T-cell (primary cell): ENCODE results near the gene BCL2. TPM values are rescaled to one million over a fixed set of nuclear protein-coding genes. Genes with fewer than 3 reads are reported as not detected.

Source experiments
- ATAC-seq, 4 experiments: fragments of 200-7000 bp in 3 of 4; fragments of 150-1000 bp in 1 of 4; cut with Tn5 transposase; replicated peaks in 1 of 4; 1 replicate in 3 of 4; 2 replicates in 1 of 4; pipeline ENCODE4 v1.10.0; 2021; ENCODE audit warnings: moderate library complexity in 3 of 4, mild to moderate bottlenecking in 2 of 4, moderate number of reproducible peaks in 1 of 4
- CTCF ChIA-PET, 2 donors: fragments of 300-600 bp; sonication (Branson Sonifier 250); formaldehyde crosslinking; loops; one replicate each; lab custom pipeline; 2022; ENCODE audit warnings: antibody characterized with exemption in 2 of 2; lab: Charles Lee
- POLR2A ChIA-PET, 2 donors: fragments of 300-600 bp; sonication (Branson Sonifier 250); formaldehyde crosslinking; loops; one replicate each; lab custom pipeline; 2022; ENCODE audit warnings: antibody characterized with exemption in 2 of 2; lab: Charles Lee
- DNase-seq, 35 experiments: peaks; one replicate each; pipeline versions ENCODE4 v3.0.0 to v3.0.0-alpha.2; 2013 to 2023
- H3K27ac ChIP-seq: one replicate; pipeline ENCODE4 v1.5.1; 2013; ENCODE audit warnings: low read length
- H3K27me3 ChIP-seq, 2 experiments: replicated peaks in 1 of 2; 1 replicate in 1 of 2; 2 replicates in 1 of 2; pipeline versions ENCODE4 v1.6.1 to v1.7.0; 2013; ENCODE audit warnings: low read length in 1 of 2, mixed read lengths in 1 of 2; ENCODE audit not compliant: control insufficient read depth in 2 of 2, insufficient read depth in 2 of 2; ENCODE audit errors: extremely low read depth in 1 of 2
- H3K36me3 ChIP-seq, 2 donors: 1 replicate in 1 of 2; 2 replicates in 1 of 2; pipeline versions ENCODE4 v1.6.1 to v1.7.0; 2013; ENCODE audit warnings: low read length in 1 of 2; ENCODE audit not compliant: control insufficient read depth in 2 of 2, insufficient read depth in 1 of 2; ENCODE audit errors: extremely low read depth in 1 of 2
- H3K4me1 ChIP-seq, 2 experiments: 1 replicate in 1 of 2; 2 replicates in 1 of 2; pipeline versions ENCODE4 v1.6.1 to v1.7.0; 2013; ENCODE audit warnings: low read length in 2 of 2, mixed read lengths in 1 of 2; ENCODE audit not compliant: insufficient read depth in 2 of 2, control insufficient read depth in 1 of 2; ENCODE audit errors: extremely low read depth in 1 of 2
- H3K4me3 ChIP-seq, 2 donors: 1 replicate in 1 of 2; 2 replicates in 1 of 2; pipeline versions ENCODE4 v1.5.1 to v1.7.0; 2013; ENCODE audit warnings: mild to moderate bottlenecking in 2 of 2, low read length in 1 of 2, moderate library complexity in 1 of 2; ENCODE audit not compliant: control insufficient read depth in 1 of 2; ENCODE audit errors: extremely low read depth in 1 of 2
- H3K9me3 ChIP-seq: 2 replicates; pipeline ENCODE4 v1.7.0; 2013
- H3K27ac Mint-ChIP-seq, 2 donors: one replicate each; pipeline ENCODE4 v1.8.0; 2020 to 2021; ENCODE audit warnings: mild to moderate bottlenecking in 2 of 2, mixed read lengths in 2 of 2
- H3K27me3 Mint-ChIP-seq, 2 donors: one replicate each; pipeline ENCODE4 v1.8.0; 2021 to 2022; ENCODE audit warnings: mixed read lengths in 2 of 2
- H3K36me3 Mint-ChIP-seq: one replicate; pipeline ENCODE4 v1.8.0; 2021; ENCODE audit warnings: mixed read lengths
- H3K4me1 Mint-ChIP-seq, 3 donors: one replicate each; pipeline ENCODE4 v1.8.0; 2020 to 2022; ENCODE audit warnings: mixed read lengths in 3 of 3, mild to moderate bottlenecking in 1 of 3
- H3K4me3 Mint-ChIP-seq, 3 donors: one replicate each; pipeline ENCODE4 v1.8.0; 2020 to 2022; ENCODE audit warnings: mild to moderate bottlenecking in 3 of 3, mixed read lengths in 3 of 3, moderate library complexity in 3 of 3
- H3K9me3 Mint-ChIP-seq, 3 donors: one replicate each; pipeline ENCODE4 v1.8.0; 2020 to 2022; ENCODE audit warnings: mixed read lengths in 3 of 3
- WGBS: methylation state at CpG from one replicate; pipeline ENCODE4 v1.1.5; 2013; ENCODE audit warnings: missing lambda C conversion rate; ENCODE audit not compliant: insufficient coverage; 5-methylcytosine and 5-hydroxymethylcytosine counted together
- total RNA-seq, 35 experiments: library from RNA in 6 of 35; stranded (reverse) in 6 of 35; fragments of 120-200 nt in 1 of 35; gene quantifications; one replicate each; pipeline versions ENCODE4 v1.2.1 to v1.2.4 and lab custom pipeline; 2013 to 2026

The BCL2 gene
- total RNA-seq, 5 donors from 2014 or later (not counting 1 experiment from before 2014, with no cell fraction given) = 113 to 201 (median 123) TPM

GRCh38 chr18:63302636-63303405 is 16.7 kb downstream of the BCL2 start:
- Mint-ChIP-seq H3K9me3 (no peaks in the 10 kb centered on the region), H3K27ac (peak overlapping the region; percentile 94 to 97), H3K4me3 (peak overlapping the region; percentile 35 to 60 (median 43)), H3K4me1 (peaks cover 93 to 97% (median 96%) of the 10 kb centered on the region in 3 donors), H3K36me3 (peaks cover 41% of the 10 kb centered on the region), H3K27me3 (no peaks in the 10 kb centered on the region)
- Histone ChIP-seq H3K9me3 (no peaks in the 10 kb centered on the region), H3K27me3 (no peaks in the 10 kb centered on the region), H3K4me1 (peaks cover 33 to 60% of the 10 kb centered on the region in 2 experiments), H3K27ac (peak overlapping the region; percentile 8), H3K4me3 (no peak overlapping the region), H3K36me3 (peaks cover 0 to 21% of the 10 kb centered on the region in 2 donors)
- ChIA-PET POLR2A (interaction anchor here in 1 of 2 donors (0.6 kb wide), 1 partner anchor 1128 kb away, joined by 3 read pairs; no protein-coding TSS in a partner anchor), CTCF (interaction anchor here in 1 of 2 donors (0.9 to 1.6 kb wide), 2 partner anchors 9 to 15 kb away, joined by 3 to 13 read pairs; no protein-coding TSS in a partner anchor)
- WGBS = no CpG with 5 or more reads among the region's 5 CpGs
- DNase-seq = no peak
- no peak for ATAC-seq

DNA sequence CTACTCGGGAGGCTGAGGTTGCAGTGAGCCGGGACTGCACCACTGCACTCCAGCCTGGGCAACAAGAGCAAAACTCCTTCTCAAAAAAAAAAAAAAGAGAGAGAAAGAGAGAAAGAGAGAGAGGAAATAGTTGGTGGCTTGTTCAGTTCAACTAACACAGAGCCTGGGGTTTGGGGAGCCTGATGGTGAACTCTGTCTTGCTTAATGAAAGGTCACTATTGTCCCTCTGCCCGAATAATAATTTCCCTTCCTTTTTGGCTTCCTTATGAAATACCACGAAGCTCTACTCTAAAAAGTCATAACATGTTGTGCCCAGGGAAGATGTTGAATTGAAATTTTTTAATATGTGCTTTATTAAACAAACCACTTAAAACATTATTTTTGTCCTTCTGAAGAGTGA is 17.3 kb downstream of the BCL2 start:
- no peak for ATAC-seq
- no peaks in the 10 kb centered on the region for H3K27me3 Mint-ChIP-seq
- Histone ChIP-seq H3K4me1 (peaks cover 31 to 62% of the 10 kb centered on the region in 2 experiments), H3K9me3 (no peaks in the 10 kb centered on the region), H3K4me3 (no peak overlapping the region), H3K27me3 (no peaks in the 10 kb centered on the region), H3K27ac (peak overlapping the region; percentile 8), H3K36me3 (peaks cover 0 to 21% of the 10 kb centered on the region in 2 donors)
- CTCF ChIA-PET = interaction anchor here (0.5 to 2.5 kb wide), 7 partner anchors 9 to 170 kb away, joined by 3 to 13 read pairs (median 4); no protein-coding TSS in a partner anchor
- no peak for DNase-seq
- no CpG with 5 or more reads among the region's 4 CpGs for WGBS
- peaks cover 47% of the 10 kb centered on the region for H3K36me3 Mint-ChIP-seq
- POLR2A ChIA-PET = interaction anchor here in 1 of 2 donors (0.6 kb wide), 1 partner anchor 1127 kb away, joined by 3 read pairs; no protein-coding TSS in a partner anchor
- no peaks in the 10 kb centered on the region for H3K9me3 Mint-ChIP-seq
- peak overlapping the region; percentile 94 to 97 for H3K27ac Mint-ChIP-seq
- peak overlapping the region in 2 of 3 donors; percentile 43 to 60 for H3K4me3 Mint-ChIP-seq
- H3K4me1 Mint-ChIP-seq = peaks cover 90 to 93% (median 90%) of the 10 kb centered on the region in 3 donors

DNA sequence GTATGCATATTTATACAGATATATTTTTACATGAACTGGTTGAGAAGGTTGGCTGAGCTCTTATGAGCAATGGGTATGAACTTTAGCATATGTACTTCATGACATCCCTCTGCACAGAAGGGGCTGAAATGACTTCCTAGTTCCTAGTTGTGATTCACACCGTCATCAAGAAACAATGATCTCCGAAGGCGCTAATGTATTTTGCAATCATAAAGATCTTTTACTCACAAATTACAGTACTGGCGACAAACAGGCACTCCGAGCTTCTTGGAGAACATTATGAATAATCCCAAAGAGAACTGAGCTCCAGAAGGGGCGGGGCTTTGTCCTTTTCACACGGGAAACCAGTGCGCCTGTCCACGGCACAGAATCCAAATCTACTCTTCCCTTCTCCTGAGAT is 18.1 kb downstream of the BCL2 start:
- DNase-seq (peak in 1 of 35 experiments; percentile 34), ATAC-seq (no peak)
- Mint-ChIP-seq H3K9me3 (no peaks in the 10 kb centered on the region), H3K4me3 (peak overlapping the region; percentile 46 to 63 (median 60)), H3K27ac (peak overlapping the region; percentile 94 to 97), H3K27me3 (no peaks in the 10 kb centered on the region), H3K36me3 (peaks cover 48% of the 10 kb centered on the region), H3K4me1 (peaks cover 82 to 88% (median 82%) of the 10 kb centered on the region in 3 donors)
- H3K27me3 ChIP-seq = no peaks in the 10 kb centered on the region
- H3K36me3 ChIP-seq = peaks cover 0 to 23% of the 10 kb centered on the region in 2 donors
- H3K9me3 ChIP-seq = no peaks in the 10 kb centered on the region
- H3K27ac ChIP-seq = peak overlapping the region; percentile 67
- 58% methylated on average over 6 of the region's 9 CpGs for WGBS
- H3K4me1 ChIP-seq = peaks cover 31 to 61% of the 10 kb centered on the region in 2 experiments
- H3K4me3 ChIP-seq = no peak overlapping the region
- ChIA-PET POLR2A (interaction anchor here in 1 of 2 donors (0.6 kb wide), 1 partner anchor 10 kb away, joined by 3 read pairs; no protein-coding TSS in a partner anchor), CTCF (interaction anchor here (0.5 to 2.5 kb wide), 9 partner anchors 10 to 170 kb away, joined by 3 to 13 read pairs (median 3); no protein-coding TSS in a partner anchor)

DNA sequence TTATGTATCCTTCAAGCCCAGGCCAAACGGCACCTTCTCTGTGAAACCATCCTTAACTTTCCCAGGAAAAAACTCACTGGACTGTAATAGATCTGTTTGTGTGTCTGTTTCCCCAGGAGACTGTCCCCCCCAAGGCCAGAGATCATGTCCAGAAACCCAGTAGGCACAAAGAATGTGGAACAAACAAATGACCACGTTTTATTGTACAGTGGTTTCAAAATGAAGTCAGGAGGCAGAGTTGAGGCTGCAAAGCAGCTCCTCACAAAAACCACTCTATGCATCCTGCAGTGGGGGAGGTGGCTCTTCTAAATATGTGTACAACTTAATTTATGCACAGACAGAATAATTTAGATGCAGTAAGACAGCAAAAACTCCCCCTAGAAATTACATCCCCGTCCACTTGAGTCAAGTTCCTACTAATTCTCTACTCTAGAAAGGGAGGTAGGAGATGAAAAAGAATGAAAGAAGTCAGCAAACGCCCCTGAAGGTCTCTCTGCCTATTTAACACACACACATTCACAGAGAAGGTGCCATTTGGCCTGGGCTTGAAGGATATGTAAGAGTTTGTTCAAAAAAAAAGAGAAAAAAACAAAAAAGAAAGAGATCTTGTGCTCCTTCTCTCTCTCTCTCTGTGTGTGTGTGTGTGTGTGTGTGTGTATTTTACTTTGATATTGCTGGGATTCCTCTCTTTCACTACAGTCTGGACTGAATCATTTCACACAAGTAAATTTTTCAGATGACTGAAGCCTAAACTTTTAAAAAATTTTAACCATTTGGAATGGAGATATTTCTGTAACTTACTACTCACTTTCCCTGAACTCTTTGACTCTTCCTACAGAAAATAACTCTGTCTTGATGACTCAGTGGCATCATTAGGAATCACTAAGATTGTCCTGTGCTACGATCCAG is 19.5 kb downstream of the BCL2 start:
- peak overlapping the region; percentile 57 to 60 (median 58) for H3K4me3 Mint-ChIP-seq
- no peaks in the 10 kb centered on the region for H3K27me3 Mint-ChIP-seq
- H3K27me3 ChIP-seq = no peaks in the 10 kb centered on the region
- H3K36me3 ChIP-seq = peaks cover 0 to 23% of the 10 kb centered on the region in 2 donors
- no peak overlapping the region for H3K4me3 ChIP-seq
- H3K9me3 ChIP-seq = no peaks in the 10 kb centered on the region
- CTCF ChIA-PET = interaction anchor here in 1 of 2 donors (2.5 to 2.8 kb wide), 2 partner anchors 12 to 17 kb away, joined by 9 to 10 read pairs; no protein-coding TSS in a partner anchor
- POLR2A ChIA-PET = interaction anchor here in 1 of 2 donors (0.5 to 0.6 kb wide), 2 partner anchors 15 to 26 kb away, joined by 3 read pairs; no protein-coding TSS in a partner anchor
- H3K36me3 Mint-ChIP-seq = peaks cover 56% of the 10 kb centered on the region
- H3K4me1 ChIP-seq = peaks cover 31 to 53% of the 10 kb centered on the region in 2 experiments
- peak overlapping the region; percentile 67 for H3K27ac ChIP-seq
- peaks cover 79 to 86% (median 80%) of the 10 kb centered on the region in 3 donors for H3K4me1 Mint-ChIP-seq
- ATAC-seq (peak in 3 of 4 experiments; percentile 54 to 72 (median 63)), DNase-seq (peak in 17 of 35 experiments; percentile 15 to 44 (median 25))
- peak overlapping the region; percentile 94 to 97 for H3K27ac Mint-ChIP-seq
- 50% methylated on average over 1 of the region's 5 CpGs for WGBS
- H3K9me3 Mint-ChIP-seq = no peaks in the 10 kb centered on the region

GRCh38 chr18:63298400-63299365 is 20.9 kb downstream of the BCL2 start:
- ChIA-PET POLR2A (interaction anchor here in 1 of 2 donors (0.9 kb wide), 1 partner anchor 12 kb away, joined by 4 read pairs; no protein-coding TSS in a partner anchor), CTCF (interaction anchor here (0.7 to 2.8 kb wide), 2 partner anchors 18 to 19 kb away, joined by 4 to 10 read pairs; no protein-coding TSS in a partner anchor)
- Histone ChIP-seq H3K36me3 (peaks cover 0 to 27% of the 10 kb centered on the region in 2 donors), H3K9me3 (no peaks in the 10 kb centered on the region), H3K4me1 (peaks cover 33 to 49% of the 10 kb centered on the region in 2 experiments), H3K27me3 (no peaks in the 10 kb centered on the region), H3K4me3 (no peak overlapping the region), H3K27ac (peak overlapping the region; percentile 67)
- ATAC-seq (peak; percentile 66 to 80 (median 74)), DNase-seq (peak in 26 of 35 experiments; percentile 14 to 57 (median 31))
- Mint-ChIP-seq H3K9me3 (no peaks in the 10 kb centered on the region), H3K36me3 (peaks cover 58% of the 10 kb centered on the region), H3K27me3 (no peaks in the 10 kb centered on the region), H3K4me1 (peaks cover 65 to 73% (median 73%) of the 10 kb centered on the region in 3 donors), H3K4me3 (peak overlapping the region; percentile 39 to 58 (median 57)), H3K27ac (peak overlapping the region; percentile 94 to 97)
- WGBS = 35% methylated on average over 7 of the region's 9 CpGs
